Stomach (tissue), 4 donors: ENCODE measurements around the gene TES.

Experiments
- EP300 ChIP-seq: sonication (generic); formaldehyde crosslinking; IDR thresholded peaks from one replicate; pipeline ENCODE4 v1.6.1; 2017; ENCODE audit warnings: antibody characterized with exemption
- POLR2A ChIP-seq, 4 donors: fragments of 450-650 bp; IDR thresholded peaks; one replicate each; pipeline ENCODE4 v1.6.1; 2016; ENCODE audit warnings: antibody characterized with exemption in 4 of 4, control low read depth in 2 of 4, mild to moderate bottlenecking in 1 of 4, moderate library complexity in 1 of 4
- TF ChIP-seq, protein P1 (sequence below), 7 experiments: fragments of 450-650 bp in 4 of 7; fragments of 200-600 bp in 3 of 7; sonication (generic) in 3 of 7; IDR thresholded peaks; one replicate each; pipeline ENCODE4 v1.5.1; 2016 to 2019; ENCODE audit warnings: antibody characterized with exemption in 7 of 7, control low read depth in 2 of 7, mild to moderate bottlenecking in 1 of 7

GRCh38 chr7:116225860-116226259 is 15.5 kb downstream of the TES start:
- TF ChIP-seq, protein P1, sequence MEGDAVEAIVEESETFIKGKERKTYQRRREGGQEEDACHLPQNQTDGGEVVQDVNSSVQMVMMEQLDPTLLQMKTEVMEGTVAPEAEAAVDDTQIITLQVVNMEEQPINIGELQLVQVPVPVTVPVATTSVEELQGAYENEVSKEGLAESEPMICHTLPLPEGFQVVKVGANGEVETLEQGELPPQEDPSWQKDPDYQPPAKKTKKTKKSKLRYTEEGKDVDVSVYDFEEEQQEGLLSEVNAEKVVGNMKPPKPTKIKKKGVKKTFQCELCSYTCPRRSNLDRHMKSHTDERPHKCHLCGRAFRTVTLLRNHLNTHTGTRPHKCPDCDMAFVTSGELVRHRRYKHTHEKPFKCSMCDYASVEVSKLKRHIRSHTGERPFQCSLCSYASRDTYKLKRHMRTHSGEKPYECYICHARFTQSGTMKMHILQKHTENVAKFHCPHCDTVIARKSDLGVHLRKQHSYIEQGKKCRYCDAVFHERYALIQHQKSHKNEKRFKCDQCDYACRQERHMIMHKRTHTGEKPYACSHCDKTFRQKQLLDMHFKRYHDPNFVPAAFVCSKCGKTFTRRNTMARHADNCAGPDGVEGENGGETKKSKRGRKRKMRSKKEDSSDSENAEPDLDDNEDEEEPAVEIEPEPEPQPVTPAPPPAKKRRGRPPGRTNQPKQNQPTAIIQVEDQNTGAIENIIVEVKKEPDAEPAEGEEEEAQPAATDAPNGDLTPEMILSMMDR (IDR thresholded peaks at IDR 0.05), result no peak
- TF ChIP-seq POLR2A (IDR thresholded peaks at IDR 0.05), result no peak
- TF ChIP-seq EP300, result no peak
